HCT116 (cell line): ENCODE results near the gene GRIK5. TPM values are rescaled to one million over a fixed set of nuclear protein-coding genes. Genes with fewer than 3 reads are reported as not detected.

Experiments used
- ATAC-seq: fragments of 200-7000 bp; cut with Tn5 transposase; 2 replicates; pipeline ENCODE4 v1.9.1; 2020; ENCODE audit warnings: mild to moderate bottlenecking, moderate library complexity
- BruUV-seq: library from RNA; stranded (reverse); fragments of 400-500 nt; replicated peaks from 2 replicates; lab custom pipeline; 2021; lab: Mats Ljungman, UMichigan
- CTCF ChIA-PET: fragments of 300-600 bp; sonication (Branson Sonifier 250); formaldehyde crosslinking; loops from one replicate; lab custom pipeline; 2021; ENCODE audit warnings: antibody characterized with exemption; lab: Charles Lee
- POLR2A ChIA-PET: fragments of 300-600, 350-600 bp; sonication (Branson Sonifier 250); formaldehyde crosslinking; loops from one replicate; lab custom pipeline; 2021; ENCODE audit warnings: antibody characterized with exemption; lab: Charles Lee
- RAD21 ChIA-PET, 2 experiments: fragments of 300-600 bp; sonication (Branson Sonifier 250); formaldehyde crosslinking; loops; one replicate each; lab custom pipeline; 2023; ENCODE audit warnings: low total read pairs in 2 of 2; ENCODE audit not compliant: uncharacterized antibody in 2 of 2, unreplicated experiment in 2 of 2, low non-redundant PET in 1 of 2; lab: Charles Lee
- DNase-seq: peaks from one replicate; pipeline ENCODE4 v3.0.0-alpha.2; 2010; ENCODE audit warnings: low read depth, low spot score
- H2AFZ ChIP-seq: fragments of 200-600 bp; shearing (Covaris generic), sonication (generic); 2 replicates; pipeline ENCODE4 v1.6.1; 2017; ENCODE audit warnings: low read depth, mixed run types, mixed read lengths, antibody characterized with exemption, low read length; ENCODE audit not compliant: poor library complexity, severe bottlenecking
- H3K27ac ChIP-seq: 2 replicates; pipeline ENCODE4 v1.5.1; 2012; ENCODE audit warnings: low read depth, low read length
- H3K27me3 ChIP-seq: fragments of 200-600 bp; sonication (generic); 2 replicates; pipeline ENCODE4 v1.6.1; 2016; ENCODE audit warnings: mixed run types, low read length, mixed read lengths; ENCODE audit not compliant: insufficient read depth
- H3K36me3 ChIP-seq, 2 experiments: fragments of 200-500 bp in 1 of 2; fragments of 200-600 bp in 1 of 2; sonication (Bioruptor generic) in 1 of 2; sonication (generic) in 1 of 2; 2 replicates each; pipeline versions ENCODE4 v1.5.1 to v1.6.1; 2014 to 2016; ENCODE audit warnings: low read length in 2 of 2, inconsistent platforms in 1 of 2, mixed read lengths in 1 of 2, mixed run types in 1 of 2; ENCODE audit not compliant: insufficient read depth in 2 of 2, control insufficient read depth in 1 of 2
- H3K4me1 ChIP-seq, 2 experiments: fragments of 200-600 bp in 1 of 2; sonication (generic) in 1 of 2; 2 replicates each; pipeline versions ENCODE4 v1.5.1 to v1.6.1; 2012 to 2017; ENCODE audit warnings: low read length in 2 of 2, inconsistent platforms in 1 of 2, mild to moderate bottlenecking in 1 of 2, mixed read lengths in 1 of 2, mixed run types in 1 of 2, moderate library complexity in 1 of 2; ENCODE audit not compliant: insufficient read depth in 2 of 2, control insufficient read depth in 1 of 2
- H3K4me2 ChIP-seq: fragments of 200-600 bp; sonication (generic); 2 replicates; pipeline ENCODE4 v1.6.1; 2017; ENCODE audit warnings: mixed run types, low read length, mixed read lengths
- H3K4me3 ChIP-seq, 2 experiments: fragments of 200-600 bp in 1 of 2; sonication (generic) in 1 of 2; replicated peaks in 1 of 2; 2 replicates each; pipeline ENCODE4 v1.5.1; 2011 to 2016; ENCODE audit warnings: low read length in 2 of 2, control low read depth in 1 of 2, low read depth in 1 of 2, mild to moderate bottlenecking in 1 of 2, mixed read lengths in 1 of 2, mixed run types in 1 of 2
- H3K79me2 ChIP-seq: fragments of 200-600 bp; sonication (generic); 2 replicates; pipeline ENCODE4 v1.6.1; 2017; ENCODE audit warnings: mild to moderate bottlenecking, mixed run types, low read length, moderate library complexity, mixed read lengths; ENCODE audit not compliant: insufficient read depth
- H3K9ac ChIP-seq: fragments of 200-600 bp; sonication (generic); 2 replicates; pipeline ENCODE4 v1.6.1; 2016; ENCODE audit warnings: low read length, mixed read lengths
- H3K9me2 ChIP-seq: fragments of 200-600 bp; sonication (generic), shearing (Covaris generic); 2 replicates; pipeline ENCODE4 v1.6.1; 2017; ENCODE audit warnings: mixed run types, mild to moderate bottlenecking, moderate library complexity; ENCODE audit not compliant: insufficient read depth
- H3K9me3 ChIP-seq, 2 experiments: fragments of 200-500 bp in 1 of 2; fragments of 200-600 bp in 1 of 2; sonication (Bioruptor generic) in 1 of 2; sonication (generic) in 1 of 2; 2 replicates each; pipeline ENCODE4 v1.6.1; 2014 to 2017; ENCODE audit warnings: low read length in 2 of 2, mixed read lengths in 2 of 2, inconsistent platforms in 1 of 2, low read depth in 1 of 2, mild to moderate bottlenecking in 1 of 2, mixed run types in 1 of 2, moderate library complexity in 1 of 2; ENCODE audit not compliant: control insufficient read depth in 1 of 2, insufficient read depth in 1 of 2
- H4K20me1 ChIP-seq: fragments of 200-600 bp; sonication (generic), shearing (Covaris generic); 2 replicates; pipeline ENCODE4 v1.6.1; 2017; ENCODE audit warnings: mixed run types, mild to moderate bottlenecking, moderate library complexity; ENCODE audit not compliant: insufficient read depth
- EGR1 ChIP-seq: IDR thresholded peaks from 2 replicates; pipeline ENCODE4 v1.6.1; 2012; ENCODE audit warnings: low read depth
- ELF1 ChIP-seq: IDR thresholded peaks from 2 replicates; pipeline ENCODE4 v1.6.1; 2012; ENCODE audit warnings: low read depth, borderline replicate concordance
- EZH2phosphoT487 ChIP-seq: fragments of 200-600 bp; IDR thresholded peaks from 2 replicates; pipeline ENCODE4 v1.6.1; 2018; ENCODE audit warnings: antibody characterized with exemption, borderline replicate concordance
- JUND ChIP-seq: IDR thresholded peaks from 2 replicates; pipeline ENCODE4 v1.6.1; 2012
- POLR2A ChIP-seq: IDR thresholded peaks from 2 replicates; pipeline ENCODE4 v1.7.0; 2011; ENCODE audit warnings: borderline replicate concordance; ENCODE audit not compliant: insufficient read depth, insufficient read length; ENCODE audit errors: extremely low read depth
- RAD21 ChIP-seq: IDR thresholded peaks from 2 replicates; pipeline ENCODE4 v1.6.1; 2012; ENCODE audit warnings: low read depth, mild to moderate bottlenecking
- SIN3A ChIP-seq: IDR thresholded peaks from 2 replicates; pipeline ENCODE4 v1.6.1; 2012; ENCODE audit warnings: low read depth
- SP1 ChIP-seq: IDR thresholded peaks from 2 replicates; pipeline ENCODE4 v1.6.1; 2012; ENCODE audit warnings: low read depth
- SRF ChIP-seq: IDR thresholded peaks from 2 replicates; pipeline ENCODE4 v1.6.1; 2012; ENCODE audit warnings: low read depth
- TCF7L2 ChIP-seq: IDR thresholded peaks from 2 replicates; pipeline ENCODE4 v1.7.0; 2011; ENCODE audit warnings: borderline replicate concordance, inconsistent platforms; ENCODE audit not compliant: insufficient read depth, insufficient read length; ENCODE audit errors: extremely low read depth
- YY1 ChIP-seq: IDR thresholded peaks from 2 replicates; pipeline ENCODE4 v1.6.1; 2011; ENCODE audit warnings: low read length, low read depth, moderate library complexity, mild to moderate bottlenecking; ENCODE audit not compliant: insufficient replicate concordance; ENCODE audit errors: extremely low read depth
- ZNF274 ChIP-seq: fragments of 200-500 bp; sonication (Bioruptor generic); IDR thresholded peaks from 2 replicates; pipeline ENCODE4 v1.6.1; 2014; ENCODE audit warnings: mild to moderate bottlenecking, low read depth, low read length, inconsistent platforms
- intact Hi-C: fragments of 100-400 bp; cut with micrococcal nuclease; formaldehyde crosslinking; loops from 2 replicates; pipeline ENCODE4 v1.10.0; 2022
- total RNA-seq: library from RNA; stranded (reverse); gene quantifications from one replicate; pipeline ENCODE4 v1.2.1, GENCODE V29; 2021; ENCODE audit not compliant: unreplicated experiment
- TF ChIP-seq, protein P1 (sequence below), 3 experiments: fragments of 200-600 bp in 1 of 3; sonication (generic) in 1 of 3; IDR thresholded peaks in 2 of 3; conservative IDR thresholded peaks in 1 of 3; 2 replicates each; pipeline ENCODE4 v1.5.1; 2012 to 2017; ENCODE audit warnings: low read depth in 2 of 3, low read length in 2 of 3, antibody characterized with exemption in 1 of 3, borderline replicate concordance in 1 of 3, control low read depth in 1 of 3, mild to moderate bottlenecking in 1 of 3, mixed read lengths in 1 of 3, mixed run types in 1 of 3, moderate library complexity in 1 of 3; ENCODE audit not compliant: insufficient read depth in 1 of 3
- TF ChIP-seq, protein P2 (sequence below): IDR thresholded peaks from 2 replicates; pipeline ENCODE4 v1.6.1; 2012; ENCODE audit warnings: low read depth
- TF ChIP-seq, protein P3 (sequence below): IDR thresholded peaks from 2 replicates; pipeline ENCODE4 v1.6.1; 2011; ENCODE audit warnings: mild to moderate bottlenecking, low read length, moderate library complexity; ENCODE audit not compliant: insufficient replicate concordance; ENCODE audit errors: extremely low read depth
- TF ChIP-seq, protein P4 (sequence below): IDR thresholded peaks from 2 replicates; pipeline ENCODE4 v1.6.1; 2012

The GRIK5 gene
- total RNA-seq, 1 experiment from 2014 or later = 1.7 TPM

DNA sequence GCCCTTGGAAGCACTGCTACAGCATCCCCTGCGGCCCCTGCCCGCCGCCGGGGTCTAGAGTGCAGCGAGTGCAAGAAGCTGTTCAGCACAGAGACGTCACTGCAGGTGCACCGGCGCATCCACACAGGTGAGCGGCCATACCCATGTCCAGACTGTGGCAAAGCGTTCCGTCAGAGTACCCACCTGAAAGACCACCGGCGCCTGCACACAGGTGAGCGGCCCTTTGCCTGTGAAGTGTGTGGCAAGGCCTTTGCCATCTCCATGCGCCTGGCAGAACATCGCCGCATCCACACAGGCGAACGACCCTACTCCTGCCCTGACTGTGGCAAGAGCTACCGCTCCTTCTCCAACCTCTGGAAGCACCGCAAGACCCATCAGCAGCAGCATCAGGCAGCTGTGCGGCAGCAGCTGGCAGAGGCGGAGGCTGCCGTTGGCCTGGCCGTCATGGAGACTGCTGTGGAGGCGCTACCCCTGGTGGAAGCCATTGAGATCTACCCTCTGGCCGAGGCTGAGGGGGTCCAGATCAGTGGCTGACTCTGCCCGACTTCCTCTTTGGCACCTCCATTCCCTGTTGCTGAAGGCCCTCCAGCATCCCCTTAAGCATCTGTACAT, 10.9 kb upstream of the GRIK5 start:
- H3K79me2 ChIP-seq = peaks cover 54% of the 10 kb centered on the region
- no peaks in the 10 kb centered on the region for H3K9me3 ChIP-seq
- ChIA-PET RAD21 (no interaction called here), CTCF (interaction anchor here (1.1 to 1.3 kb wide), 2 partner anchors 11 to 52 kb away, joined by 3 to 4 read pairs; no protein-coding TSS in a partner anchor), POLR2A (interaction anchor here (1.1 kb wide), 1 partner anchor 123 kb away, joined by 3 read pairs; no protein-coding TSS in a partner anchor)
- TF ChIP-seq EGR1 (no peak), ZNF274 (no peak), SIN3A (no peak), RAD21 (no peak), JUND (no peak), SRF (no peak), EZH2phosphoT487 (no peak), YY1 (no peak), ELF1 (no peak), TCF7L2 (no peak), POLR2A (no peak), SP1 (no peak)
- TF ChIP-seq, protein P1, sequence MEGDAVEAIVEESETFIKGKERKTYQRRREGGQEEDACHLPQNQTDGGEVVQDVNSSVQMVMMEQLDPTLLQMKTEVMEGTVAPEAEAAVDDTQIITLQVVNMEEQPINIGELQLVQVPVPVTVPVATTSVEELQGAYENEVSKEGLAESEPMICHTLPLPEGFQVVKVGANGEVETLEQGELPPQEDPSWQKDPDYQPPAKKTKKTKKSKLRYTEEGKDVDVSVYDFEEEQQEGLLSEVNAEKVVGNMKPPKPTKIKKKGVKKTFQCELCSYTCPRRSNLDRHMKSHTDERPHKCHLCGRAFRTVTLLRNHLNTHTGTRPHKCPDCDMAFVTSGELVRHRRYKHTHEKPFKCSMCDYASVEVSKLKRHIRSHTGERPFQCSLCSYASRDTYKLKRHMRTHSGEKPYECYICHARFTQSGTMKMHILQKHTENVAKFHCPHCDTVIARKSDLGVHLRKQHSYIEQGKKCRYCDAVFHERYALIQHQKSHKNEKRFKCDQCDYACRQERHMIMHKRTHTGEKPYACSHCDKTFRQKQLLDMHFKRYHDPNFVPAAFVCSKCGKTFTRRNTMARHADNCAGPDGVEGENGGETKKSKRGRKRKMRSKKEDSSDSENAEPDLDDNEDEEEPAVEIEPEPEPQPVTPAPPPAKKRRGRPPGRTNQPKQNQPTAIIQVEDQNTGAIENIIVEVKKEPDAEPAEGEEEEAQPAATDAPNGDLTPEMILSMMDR (IDR thresholded peaks at IDR 0.05 in 2 of 3, conservative IDR thresholded peaks at IDR 0.05 in 1 of 3; ENCODE audit: borderline replicate concordance in 1 of 3, insufficient read depth in 1 of 3, low read depth in 2 of 3, low read length in 2 of 3) = no peak
- TF ChIP-seq, protein P2, sequence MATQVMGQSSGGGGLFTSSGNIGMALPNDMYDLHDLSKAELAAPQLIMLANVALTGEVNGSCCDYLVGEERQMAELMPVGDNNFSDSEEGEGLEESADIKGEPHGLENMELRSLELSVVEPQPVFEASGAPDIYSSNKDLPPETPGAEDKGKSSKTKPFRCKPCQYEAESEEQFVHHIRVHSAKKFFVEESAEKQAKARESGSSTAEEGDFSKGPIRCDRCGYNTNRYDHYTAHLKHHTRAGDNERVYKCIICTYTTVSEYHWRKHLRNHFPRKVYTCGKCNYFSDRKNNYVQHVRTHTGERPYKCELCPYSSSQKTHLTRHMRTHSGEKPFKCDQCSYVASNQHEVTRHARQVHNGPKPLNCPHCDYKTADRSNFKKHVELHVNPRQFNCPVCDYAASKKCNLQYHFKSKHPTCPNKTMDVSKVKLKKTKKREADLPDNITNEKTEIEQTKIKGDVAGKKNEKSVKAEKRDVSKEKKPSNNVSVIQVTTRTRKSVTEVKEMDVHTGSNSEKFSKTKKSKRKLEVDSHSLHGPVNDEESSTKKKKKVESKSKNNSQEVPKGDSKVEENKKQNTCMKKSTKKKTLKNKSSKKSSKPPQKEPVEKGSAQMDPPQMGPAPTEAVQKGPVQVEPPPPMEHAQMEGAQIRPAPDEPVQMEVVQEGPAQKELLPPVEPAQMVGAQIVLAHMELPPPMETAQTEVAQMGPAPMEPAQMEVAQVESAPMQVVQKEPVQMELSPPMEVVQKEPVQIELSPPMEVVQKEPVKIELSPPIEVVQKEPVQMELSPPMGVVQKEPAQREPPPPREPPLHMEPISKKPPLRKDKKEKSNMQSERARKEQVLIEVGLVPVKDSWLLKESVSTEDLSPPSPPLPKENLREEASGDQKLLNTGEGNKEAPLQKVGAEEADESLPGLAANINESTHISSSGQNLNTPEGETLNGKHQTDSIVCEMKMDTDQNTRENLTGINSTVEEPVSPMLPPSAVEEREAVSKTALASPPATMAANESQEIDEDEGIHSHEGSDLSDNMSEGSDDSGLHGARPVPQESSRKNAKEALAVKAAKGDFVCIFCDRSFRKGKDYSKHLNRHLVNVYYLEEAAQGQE = no peak
- TF ChIP-seq, protein P3, sequence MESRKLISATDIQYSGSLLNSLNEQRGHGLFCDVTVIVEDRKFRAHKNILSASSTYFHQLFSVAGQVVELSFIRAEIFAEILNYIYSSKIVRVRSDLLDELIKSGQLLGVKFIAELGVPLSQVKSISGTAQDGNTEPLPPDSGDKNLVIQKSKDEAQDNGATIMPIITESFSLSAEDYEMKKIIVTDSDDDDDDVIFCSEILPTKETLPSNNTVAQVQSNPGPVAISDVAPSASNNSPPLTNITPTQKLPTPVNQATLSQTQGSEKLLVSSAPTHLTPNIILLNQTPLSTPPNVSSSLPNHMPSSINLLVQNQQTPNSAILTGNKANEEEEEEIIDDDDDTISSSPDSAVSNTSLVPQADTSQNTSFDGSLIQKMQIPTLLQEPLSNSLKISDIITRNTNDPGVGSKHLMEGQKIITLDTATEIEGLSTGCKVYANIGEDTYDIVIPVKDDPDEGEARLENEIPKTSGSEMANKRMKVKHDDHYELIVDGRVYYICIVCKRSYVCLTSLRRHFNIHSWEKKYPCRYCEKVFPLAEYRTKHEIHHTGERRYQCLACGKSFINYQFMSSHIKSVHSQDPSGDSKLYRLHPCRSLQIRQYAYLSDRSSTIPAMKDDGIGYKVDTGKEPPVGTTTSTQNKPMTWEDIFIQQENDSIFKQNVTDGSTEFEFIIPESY = no peak
- TF ChIP-seq, protein P4, sequence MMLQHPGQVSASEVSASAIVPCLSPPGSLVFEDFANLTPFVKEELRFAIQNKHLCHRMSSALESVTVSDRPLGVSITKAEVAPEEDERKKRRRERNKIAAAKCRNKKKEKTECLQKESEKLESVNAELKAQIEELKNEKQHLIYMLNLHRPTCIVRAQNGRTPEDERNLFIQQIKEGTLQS = no peak
- no peak for DNase-seq
- no peak overlapping the region for H3K4me2 ChIP-seq
- peaks cover 3% of the 10 kb centered on the region; the same call in 1 of the 2 replicates for H4K20me1 ChIP-seq
- H3K27me3 ChIP-seq = no peaks in the 10 kb centered on the region
- H3K9me2 ChIP-seq = no peaks in the 10 kb centered on the region
- no TSS peak for BruUV-seq
- no peak for ATAC-seq
- no peak overlapping the region for H2AFZ ChIP-seq
- no peak overlapping the region; the same call in 1 of the 2 replicates for H3K27ac ChIP-seq
- peaks cover 7 to 23% of the 10 kb centered on the region in 2 experiments for H3K4me1 ChIP-seq
- H3K9ac ChIP-seq = no peak overlapping the region
- H3K36me3 ChIP-seq = peaks cover 19 to 30% of the 10 kb centered on the region in 2 experiments
- H3K4me3 ChIP-seq = no peak overlapping the region
- intact Hi-C loops = no loop called here
